K562 (cell line): ENCODE results near the gene MUC22. TPM values are rescaled to one million over a fixed set of nuclear protein-coding genes. Genes with fewer than 3 reads are reported as not detected.
A peak's percentile ranks its signal among the peaks of the same experiment; 100 is the strongest.

Source experiments
- ATAC-seq: fragments of 200-7000 bp; cut with Tn5 transposase; 3 replicates; pipeline ENCODE4 v1.9.1; 2020; ENCODE audit warnings: moderate library complexity
- BruUV-seq: library from RNA; stranded (reverse); fragments of 400-500 nt; replicated peaks from 2 replicates; lab custom pipeline; 2021; lab: Mats Ljungman, UMichigan
- CTCF ChIA-PET: fragments of 300-600 bp; formaldehyde crosslinking; extraction: SDS; loops from one replicate; lab custom pipeline; 2021; ENCODE audit warnings: low intra/inter-chr PET ratio; lab: Yijun Ruan, JAX
- POLR2A ChIA-PET: fragments of 300-600, 350-650 bp; sonication (Branson Sonifier 250); formaldehyde crosslinking; extraction: SDS; loops from one replicate; lab custom pipeline; 2021; ENCODE audit warnings: antibody characterized with exemption, inconsistent platforms; lab: Yijun Ruan, JAX
- DNase-seq, 4 experiments: peaks; one replicate each; pipeline versions ENCODE4 v3.0.0 to v3.0.0-alpha.2; 2011 to 2018; ENCODE audit warnings: low spot score in 3 of 4, mixed read lengths in 3 of 4; ENCODE audit errors: extremely low read depth in 1 of 4
- FAIRE-seq: peaks from 2 replicates; lab custom pipeline; 2011; peaks lifted over from hg19 to GRCh38; lab: Jason Lieb, UNC
- H2AFZ ChIP-seq: 2 replicates; pipeline ENCODE4 v1.6.0; 2011; ENCODE audit warnings: low read depth, low read length, control low read depth, inconsistent platforms
- H3K27ac ChIP-seq: fragments of 200-600 bp; 3 replicates; pipeline ENCODE4 v1.8.0; 2011; ENCODE audit warnings: low read depth, mild to moderate bottlenecking, control low read depth, inconsistent platforms, low read length, moderate library complexity, mixed read lengths; ENCODE audit errors: extremely low read depth
- H3K27me3 ChIP-seq, 2 experiments: fragments of 300-600 bp in 1 of 2; 2 replicates in 1 of 2; 3 replicates in 1 of 2; pipeline versions ENCODE4 v1.6.0 to v1.8.0; 2011; ENCODE audit warnings: inconsistent platforms in 2 of 2, low read length in 2 of 2, mild to moderate bottlenecking in 1 of 2, mixed read lengths in 1 of 2, moderate library complexity in 1 of 2; ENCODE audit not compliant: control insufficient read depth in 2 of 2, insufficient read depth in 2 of 2
- H3K36me3 ChIP-seq: fragments of 300-600 bp; 3 replicates; pipeline ENCODE4 v1.8.0; 2011; ENCODE audit warnings: mild to moderate bottlenecking, low read length, inconsistent platforms; ENCODE audit not compliant: control insufficient read depth, insufficient read depth
- H3K4me1 ChIP-seq, 2 experiments: fragments of 200-600 bp in 1 of 2; replicated peaks in 1 of 2; 2 replicates in 1 of 2; 3 replicates in 1 of 2; pipeline versions ENCODE4 v1.5.1 to v1.8.0; 2011; ENCODE audit warnings: inconsistent platforms in 2 of 2, low read length in 2 of 2, mild to moderate bottlenecking in 1 of 2, mixed read lengths in 1 of 2, moderate library complexity in 1 of 2; ENCODE audit not compliant: control insufficient read depth in 2 of 2, insufficient read depth in 2 of 2
- H3K4me2 ChIP-seq: 2 replicates; pipeline ENCODE4 v1.6.1; 2011; ENCODE audit warnings: low read length, control low read depth, inconsistent platforms, mixed read lengths; ENCODE audit not compliant: insufficient read depth
- H3K4me3 ChIP-seq: fragments of 200-600 bp; sonication (generic), shearing (Covaris generic); 2 replicates; pipeline ENCODE4 v1.5.1; 2016; ENCODE audit warnings: control low read depth, inconsistent platforms
- H3K79me2 ChIP-seq: fragments of 200-600 bp; 3 replicates; pipeline ENCODE4 v1.8.0; 2011; ENCODE audit warnings: low read length, inconsistent platforms; ENCODE audit not compliant: control insufficient read depth, insufficient read depth
- H3K9ac ChIP-seq, 2 experiments: 2 replicates each; pipeline versions ENCODE4 v1.6.0 to v1.6.1; 2011; ENCODE audit warnings: low read depth in 2 of 2, low read length in 2 of 2, control low read depth in 1 of 2, inconsistent platforms in 1 of 2, mild to moderate bottlenecking in 1 of 2, mixed read lengths in 1 of 2; ENCODE audit not compliant: insufficient read depth in 1 of 2
- H3K9me1 ChIP-seq: one replicate; pipeline ENCODE4 v1.6.0; 2011; ENCODE audit warnings: inconsistent platforms, mild to moderate bottlenecking, low read length, moderate library complexity; ENCODE audit not compliant: control insufficient read depth, insufficient read depth
- H3K9me3 ChIP-seq: replicated peaks from 2 replicates; pipeline ENCODE4 v1.5.1; 2011; ENCODE audit warnings: low read depth, low read length, inconsistent platforms; ENCODE audit not compliant: control insufficient read depth, insufficient read depth
- H4K20me1 ChIP-seq: replicated peaks from 2 replicates; pipeline ENCODE4 v1.6.1; 2011; ENCODE audit warnings: low read length, inconsistent platforms, mixed read lengths; ENCODE audit not compliant: control insufficient read depth, insufficient read depth
- IRF2 ChIP-seq: sonication (generic); formaldehyde crosslinking; IDR thresholded peaks from 2 replicates; pipeline ENCODE4 v1.8.1; 2022; ENCODE audit warnings: mild to moderate bottlenecking, missing genetic modification reagents
- PBX2 ChIP-seq, 2 experiments: IDR thresholded peaks in 1 of 2; conservative IDR thresholded peaks in 1 of 2; 2 replicates each; pipeline ENCODE4 v1.6.1; 2016; ENCODE audit warnings: low read depth in 2 of 2, mild to moderate bottlenecking in 1 of 2, missing compliant biosample characterization in 1 of 2, missing genetic modification characterization in 1 of 2, moderate library complexity in 1 of 2
- PKNOX1 ChIP-seq: fragments of 450-650 bp; IDR thresholded peaks from 2 replicates; pipeline ENCODE4 v1.6.1; 2016
- SRSF1 ChIP-seq: fragments of 200-400 bp; formaldehyde crosslinking; IDR thresholded peaks from 2 replicates; pipeline ENCODE4 v1.6.1; 2017; ENCODE audit warnings: mild to moderate bottlenecking, low read depth, low read length, moderate library complexity
- WGBS: fragments of 100-300 bp; shearing (Covaris generic); methylation state at CpG from one replicate; pipeline ENCODE4 v1.1.6; 2016; ENCODE audit warnings: low coverage, mixed read lengths; ENCODE audit not compliant: insufficient coverage; ENCODE audit errors: missing lambda C conversion rate; 5-methylcytosine and 5-hydroxymethylcytosine counted together
- in situ Hi-C: fragments of 300-500 bp; cut with MboI; formaldehyde crosslinking; loops from 4 replicates; pipeline ENCODE4 v1.15.0; 2018; ENCODE audit warnings: inconsistent platforms, mixed read lengths
- intact Hi-C: fragments of 100-400 bp; cut with micrococcal nuclease; formaldehyde crosslinking; loops from 2 replicates; pipeline ENCODE4 v1.14.2; 2022
- polyA plus RNA-seq, 8 experiments: library from polyadenylated mRNA; depleted of rRNA in 4 of 8; stranded (reverse) in 5 of 8; unstranded in 3 of 8; fragments of >200 nt; fragmentation: Nextera tagmentation in 2 of 8; fragmentation: Illumina TruSeq in 1 of 8; extraction: Ambion mirVana in 2 of 8; extraction: Trizol in 1 of 8; gene quantifications; 2 replicates each; pipeline versions ENCODE4 v1.2.1 to v1.2.3, GENCODE V29; 2011 to 2014; ENCODE audit warnings: inconsistent platforms in 1 of 8, missing spikeins in 1 of 8
- total RNA-seq, 7 experiments: library from RNA; depleted of rRNA in 6 of 7; stranded (reverse); fragments of >200 nt in 6 of 7; fragmentation: Illumina TruSeq in 2 of 7; extraction: Trizol in 2 of 7; gene quantifications; 2 replicates each; pipeline versions ENCODE4 v1.2.1 to v1.2.3, GENCODE V29; 2011 to 2021; ENCODE audit warnings: low replicate concordance in 1 of 7
- TF ChIP-seq, protein P1 (sequence below), 2 experiments: IDR thresholded peaks; 2 replicates each; pipeline ENCODE4 v1.6.1; 2012; ENCODE audit warnings: improper control_type of control experiment in 2 of 2, low read depth in 2 of 2, low read length in 2 of 2, borderline replicate concordance in 1 of 2

The MUC22 gene
- total and polyA plus RNA-seq, 9 of the 15 experiments (the other 6 are each of a cell fraction or from before 2014, with no cell fraction given) = 0.01 to 0.03 TPM; not detected in 7

- intact Hi-C loops = no loop called here
- WGBS = 3% methylated on average over 8 of the region's 8 CpGs
- H3K4me1 ChIP-seq = no peaks in the 10 kb centered on the region
- no peak for TF ChIP-seq SRSF1
- 0 out of 2 replicates have a peak, but pooled peaks have one; percentile 6 for TF ChIP-seq PBX2 (CRISPR knock-in tag; IDR thresholded peaks at IDR 0.05; ENCODE audit: low read depth)
- peak; percentile 60; the same call in 1 of the 2 replicates for TF ChIP-seq PBX2 (tag; conservative IDR thresholded peaks at IDR 0.05; ENCODE audit: low read depth)
- TF ChIP-seq, protein P1, sequence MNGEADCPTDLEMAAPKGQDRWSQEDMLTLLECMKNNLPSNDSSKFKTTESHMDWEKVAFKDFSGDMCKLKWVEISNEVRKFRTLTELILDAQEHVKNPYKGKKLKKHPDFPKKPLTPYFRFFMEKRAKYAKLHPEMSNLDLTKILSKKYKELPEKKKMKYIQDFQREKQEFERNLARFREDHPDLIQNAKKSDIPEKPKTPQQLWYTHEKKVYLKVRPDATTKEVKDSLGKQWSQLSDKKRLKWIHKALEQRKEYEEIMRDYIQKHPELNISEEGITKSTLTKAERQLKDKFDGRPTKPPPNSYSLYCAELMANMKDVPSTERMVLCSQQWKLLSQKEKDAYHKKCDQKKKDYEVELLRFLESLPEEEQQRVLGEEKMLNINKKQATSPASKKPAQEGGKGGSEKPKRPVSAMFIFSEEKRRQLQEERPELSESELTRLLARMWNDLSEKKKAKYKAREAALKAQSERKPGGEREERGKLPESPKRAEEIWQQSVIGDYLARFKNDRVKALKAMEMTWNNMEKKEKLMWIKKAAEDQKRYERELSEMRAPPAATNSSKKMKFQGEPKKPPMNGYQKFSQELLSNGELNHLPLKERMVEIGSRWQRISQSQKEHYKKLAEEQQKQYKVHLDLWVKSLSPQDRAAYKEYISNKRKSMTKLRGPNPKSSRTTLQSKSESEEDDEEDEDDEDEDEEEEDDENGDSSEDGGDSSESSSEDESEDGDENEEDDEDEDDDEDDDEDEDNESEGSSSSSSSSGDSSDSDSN (IDR thresholded peaks at IDR 0.05; ENCODE audit: borderline replicate concordance in 1 of 2, low read depth in 2 of 2, low read length in 2 of 2) = no peak
- TF ChIP-seq IRF2 (CRISPR knock-in tag) = no peak
- TF ChIP-seq PKNOX1 = peak; percentile 86
- TF ChIP-seq, all 486 proteins: peak for 2
- in situ Hi-C loops = no loop called here
- Histone ChIP-seq H3K9ac (0 out of 4 replicates have a peak overlapping the region, but pooled peaks of 1 of the 2 experiments have one; percentile 47), H3K9me3 (no peaks in the 10 kb centered on the region), H3K4me2 (no peak overlapping the region), H2AFZ (no peak overlapping the region), H3K9me1 (no peaks in the 10 kb centered on the region), H3K27ac (no peak overlapping the region), H3K79me2 (no peaks in the 10 kb centered on the region), H3K36me3 (no peaks in the 10 kb centered on the region), H3K27me3 (peaks cover 27 to 54% of the 10 kb centered on the region in 2 experiments), H3K4me3 (no peak overlapping the region), H4K20me1 (peaks cover 6% of the 10 kb centered on the region; the same call in 1 of the 2 replicates)
- FAIRE-seq (no peak), ATAC-seq (no peak), DNase-seq (no peak)
- ChIA-PET POLR2A (interaction anchor here (0.5 kb wide), 1 partner anchor 1390 kb away, joined by 5 read pairs; no protein-coding TSS in a partner anchor), CTCF (no interaction called here)
- no TSS peak for BruUV-seq
Observed at GRCh38 chr6:31053873-31054272, 43.6 kb downstream of the MUC22 start.
